HG02973 (cell line): ENCODE measurements around the gene GALNT16.
"Not testable (repeated sequence)": the region's sequence is repeated elsewhere in the genome, so short reads cannot be mapped to it uniquely, and the experiment has no call there.

Experiments
- ATAC-seq: cut with Tn5 transposase; IDR thresholded peaks from one replicate; pipeline ENCODE4 v1.9.1; 2021; ENCODE audit warnings: moderate library complexity; ENCODE audit not compliant: unreplicated experiment

The GALNT16 gene

DNA sequence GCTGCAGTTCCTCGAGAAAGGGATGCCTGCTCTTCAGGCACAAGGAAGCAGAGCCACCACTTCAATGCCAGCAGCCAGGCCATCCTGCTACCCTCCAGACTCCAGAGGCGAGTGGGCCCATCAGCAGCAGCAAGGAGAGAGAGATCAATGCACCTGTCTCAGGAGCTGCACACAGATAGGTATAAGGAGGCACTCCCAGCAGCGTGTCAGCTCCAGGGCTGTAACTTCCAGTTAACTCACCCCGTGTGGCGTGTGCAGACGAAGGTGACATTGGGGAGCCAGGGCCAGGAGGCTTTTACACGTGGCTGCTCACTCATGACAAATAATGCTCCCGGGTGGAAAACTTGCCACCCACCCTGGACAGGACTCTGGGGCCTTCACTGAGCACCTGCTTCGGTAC lies 24.2 kb downstream of the GALNT16 start:
- no peak for ATAC-seq

DNA sequence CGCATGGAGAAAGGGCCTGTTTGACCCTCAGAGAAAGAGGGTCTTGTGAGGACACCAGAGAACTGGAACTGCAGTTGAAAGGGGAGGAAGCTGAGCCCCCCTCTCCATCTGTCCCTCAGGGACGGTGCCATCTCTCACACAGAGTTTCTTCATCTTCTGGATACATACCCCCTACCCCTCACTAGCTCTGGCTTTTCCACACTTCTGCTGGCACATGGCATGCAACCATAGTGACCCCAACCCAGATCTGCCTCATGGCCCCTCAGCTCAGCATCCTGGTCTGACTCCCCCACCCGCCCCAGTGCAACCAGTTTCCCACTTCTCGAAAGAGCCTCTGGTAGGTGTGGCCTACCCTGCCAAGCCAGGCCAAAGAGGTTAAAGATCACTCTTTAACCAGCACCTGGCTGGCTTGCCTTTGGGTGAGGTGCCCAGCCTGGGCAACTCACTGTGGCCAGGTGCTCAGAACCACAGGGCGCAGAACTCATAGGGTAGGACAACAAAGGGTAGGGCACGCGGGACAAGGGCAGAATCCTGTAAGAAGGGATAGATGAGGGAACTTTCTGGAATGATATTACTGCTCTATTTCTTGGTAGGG lies 25.8 kb downstream of the GALNT16 start:
- ATAC-seq, result no peak

DNA sequence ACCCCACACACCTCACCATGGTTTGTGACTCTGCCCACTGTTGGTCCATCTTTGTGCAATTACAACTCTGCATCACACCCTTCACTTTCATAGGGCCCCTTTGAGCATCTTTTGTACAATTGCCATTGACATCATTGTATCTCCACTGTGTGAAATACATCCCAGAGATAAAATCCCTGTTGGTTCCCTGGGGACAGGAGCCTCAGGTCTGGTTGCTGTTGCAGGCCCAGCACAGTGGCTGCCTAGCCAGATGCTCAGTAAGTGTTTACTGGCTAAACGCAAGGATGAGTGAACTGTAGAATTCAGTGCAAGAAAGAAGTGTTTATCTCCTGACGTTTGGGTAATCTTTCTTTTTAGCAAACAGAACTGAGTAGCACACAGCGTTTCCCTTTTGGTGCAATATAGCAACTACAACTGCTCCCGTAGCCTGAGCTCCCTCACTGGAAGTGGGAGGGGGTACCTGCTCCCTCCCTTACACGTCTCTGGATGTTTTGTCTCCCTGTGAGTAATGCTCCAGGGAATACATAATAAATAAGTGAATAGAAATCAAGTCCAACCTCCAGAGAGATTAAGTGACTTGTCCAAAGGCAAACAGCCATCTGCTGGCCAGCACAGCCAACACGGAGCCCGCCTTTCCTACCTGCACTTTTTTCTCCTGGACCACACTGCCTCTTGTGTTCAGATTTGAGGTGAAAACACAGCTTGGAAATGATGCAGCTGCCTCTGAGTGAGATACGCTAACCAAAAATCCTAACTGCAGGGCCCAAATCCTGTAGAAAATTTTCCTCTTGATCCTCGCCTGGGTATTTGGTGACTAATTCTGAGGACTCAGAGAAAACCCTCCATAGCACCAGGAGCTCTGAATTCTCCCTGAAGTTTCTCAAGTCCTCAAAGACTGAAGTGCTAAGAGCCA lies 27.4 kb downstream of the GALNT16 start:
- no peak for ATAC-seq

DNA sequence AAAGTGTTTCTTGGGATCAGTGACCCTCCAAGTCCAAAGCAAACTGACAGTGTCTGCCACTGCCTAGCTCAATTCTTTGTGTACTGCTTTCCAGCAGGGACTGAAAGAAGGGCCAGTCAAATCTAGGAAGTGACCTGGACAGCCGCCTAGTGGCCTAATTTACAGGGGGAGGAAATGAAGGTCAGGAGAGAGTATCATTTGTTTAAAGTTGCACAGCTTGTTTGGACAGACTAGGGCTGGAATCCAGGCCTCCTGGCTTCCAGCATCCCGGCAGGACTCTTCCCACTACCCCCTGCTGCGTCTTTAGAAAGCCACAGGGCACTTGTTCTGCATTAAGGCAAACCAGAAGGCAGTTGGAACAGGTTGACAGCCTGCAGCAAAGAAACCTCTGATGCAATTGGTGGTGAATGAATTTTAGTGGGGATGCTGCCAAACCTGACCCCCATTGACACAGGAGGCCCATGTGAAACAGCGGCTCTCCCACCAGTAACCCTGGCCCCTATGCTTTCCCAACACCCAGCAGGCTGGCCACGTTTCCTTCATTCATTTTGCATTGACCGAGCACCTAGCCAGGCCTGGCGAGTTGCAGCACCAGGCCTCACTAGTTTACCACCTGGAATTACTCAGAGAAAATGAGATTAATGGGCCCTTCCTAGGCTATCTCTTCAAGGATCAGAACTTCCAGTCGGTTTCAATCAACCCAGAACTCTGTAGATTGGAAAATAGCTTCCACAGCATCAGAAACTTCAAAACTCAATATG lies 28.2 kb downstream of the GALNT16 start:
- no peak for ATAC-seq

DNA sequence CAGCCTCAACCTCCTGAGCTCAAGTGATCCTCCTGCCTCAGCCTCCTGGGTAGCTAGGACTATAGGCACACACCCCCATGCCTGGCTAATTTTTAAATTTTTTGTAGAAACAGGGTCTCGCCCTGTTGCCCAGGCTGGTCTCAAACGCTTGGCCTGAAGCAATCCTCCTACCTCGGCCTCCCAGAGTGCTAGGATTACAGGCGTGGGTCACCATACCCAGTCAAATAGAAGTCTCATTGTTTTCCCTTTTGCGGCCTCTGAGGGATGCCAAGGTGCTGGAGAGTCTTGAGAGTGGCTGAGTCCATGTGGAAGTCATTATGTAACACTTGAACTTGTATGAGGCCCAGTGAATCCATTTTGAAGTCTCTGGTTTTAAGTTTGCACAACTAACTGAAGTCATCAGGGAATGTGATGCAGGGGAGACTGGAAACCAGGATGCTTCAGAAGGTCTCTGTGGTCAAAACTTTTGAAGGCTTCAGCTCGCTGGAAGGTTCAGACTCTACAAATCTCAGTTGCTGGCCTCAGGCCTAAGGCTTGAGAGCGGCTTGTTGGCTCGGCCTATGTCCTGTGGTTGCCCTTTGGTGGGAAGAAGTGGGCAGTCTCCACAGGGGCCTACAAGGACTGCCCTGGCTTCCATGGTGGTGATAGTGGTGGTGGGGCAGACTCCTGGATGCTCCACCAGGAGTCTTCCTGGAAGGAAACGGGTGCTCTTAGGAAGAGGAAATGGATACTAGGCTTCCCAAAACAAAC lies 29.2 kb downstream of the GALNT16 start:
- no peak for ATAC-seq

DNA sequence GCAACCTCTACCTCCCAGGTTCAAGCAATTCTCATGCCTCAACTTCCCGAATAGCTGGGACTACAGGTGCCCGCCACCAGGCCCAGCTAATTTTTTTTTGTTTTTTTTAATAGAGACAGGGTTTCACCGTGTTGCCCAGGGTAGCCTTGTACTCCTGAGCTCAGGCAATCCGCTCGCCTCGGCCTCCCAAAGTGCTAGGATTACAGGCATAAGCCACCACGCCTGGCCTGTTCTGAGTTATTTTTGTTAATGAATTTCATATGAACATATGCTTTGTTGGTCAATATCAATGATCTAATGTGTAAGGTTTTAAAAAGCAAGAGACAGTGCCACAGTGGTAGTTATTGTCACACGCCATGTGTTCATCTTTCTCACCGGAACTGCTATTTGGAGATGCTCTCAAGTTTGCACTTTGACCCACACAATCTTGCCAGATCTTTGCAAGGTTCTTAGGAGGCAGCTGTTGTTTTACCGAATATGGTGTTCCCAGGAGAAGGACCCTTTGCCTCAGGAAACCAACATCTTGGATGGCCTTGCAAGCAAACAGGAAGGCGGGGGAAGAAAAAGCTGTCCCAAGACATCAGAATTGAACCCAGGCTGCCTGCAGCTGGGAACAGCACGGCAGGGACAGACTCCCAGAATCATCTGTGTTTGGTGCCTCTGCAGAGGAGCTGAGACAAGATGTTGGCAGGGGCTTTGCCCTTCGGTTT lies 30.0 kb downstream of the GALNT16 start:
- no peak for ATAC-seq

DNA sequence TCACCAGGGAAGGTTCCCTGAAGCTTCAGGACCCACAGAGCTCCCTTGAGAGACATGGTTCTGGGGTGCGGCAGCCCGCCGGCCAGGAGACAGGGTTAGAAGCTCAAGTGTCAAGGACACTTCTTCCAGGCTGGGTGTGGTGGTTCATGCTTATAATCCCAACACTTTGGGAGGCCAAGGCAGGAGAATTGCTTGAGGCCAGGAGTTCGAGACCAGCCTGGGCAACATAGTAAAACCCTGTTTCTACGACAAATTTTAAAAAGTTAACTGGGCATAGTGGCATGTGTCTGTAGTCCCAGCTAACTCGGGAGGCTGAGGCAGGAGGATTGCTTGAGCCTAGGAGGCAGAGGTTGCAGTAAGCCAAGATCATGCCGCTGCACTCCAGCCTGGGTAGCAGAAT lies 30.9 kb downstream of the GALNT16 start:
- not testable (repeated sequence) for ATAC-seq

DNA sequence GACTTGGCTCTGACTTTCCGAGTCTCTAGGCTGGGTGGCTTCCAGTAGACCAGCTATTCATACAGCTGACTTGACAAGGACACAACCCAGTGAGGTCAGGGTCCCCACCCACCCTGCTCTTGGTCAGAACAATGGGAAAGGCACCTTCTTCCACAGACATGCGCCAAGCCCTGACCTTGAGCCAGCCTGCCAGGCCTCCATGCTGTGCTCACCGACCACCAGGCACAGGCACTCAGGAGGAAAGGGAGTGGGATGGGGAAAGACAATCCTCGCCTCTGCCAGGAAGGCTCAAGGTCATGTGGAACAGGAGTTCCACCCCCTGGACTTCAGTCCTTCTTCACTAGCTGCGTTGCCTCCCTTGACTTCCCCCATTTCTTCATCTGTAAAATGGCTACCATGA lies 31.4 kb downstream of the GALNT16 start:
- ATAC-seq, result no peak

DNA sequence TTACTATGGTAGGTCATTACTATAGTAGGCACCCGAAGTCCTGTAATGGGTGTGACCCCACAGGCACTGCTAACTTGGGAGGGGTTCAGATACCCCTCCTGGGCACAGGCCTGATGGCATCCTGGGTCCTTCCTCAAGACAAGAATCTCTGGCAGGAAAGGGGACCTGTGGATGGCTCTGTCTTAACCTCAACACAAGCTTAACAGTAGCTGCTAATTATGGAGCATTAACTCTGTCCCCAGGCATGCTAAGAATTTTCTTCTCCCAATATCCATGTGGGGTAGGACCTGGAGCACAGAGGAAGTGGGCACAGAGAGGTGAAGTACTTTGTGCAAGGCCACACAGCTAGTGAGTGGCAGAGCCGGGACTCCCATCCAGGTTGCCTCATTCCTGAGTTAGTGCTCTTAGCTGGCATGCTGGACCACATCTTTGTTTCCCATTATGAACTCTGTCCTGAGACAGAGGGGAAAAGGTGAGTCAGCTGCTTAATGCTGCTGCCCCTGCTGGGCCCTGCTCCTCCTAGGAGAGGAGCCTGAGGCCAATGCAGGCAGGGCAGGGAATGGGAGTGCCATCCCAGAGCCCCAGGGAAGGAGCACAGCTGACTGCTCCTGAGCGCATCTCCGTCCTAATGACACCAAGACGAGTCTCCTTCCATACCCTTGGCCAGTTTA lies 32.1 kb downstream of the GALNT16 start:
- no peak for ATAC-seq

DNA sequence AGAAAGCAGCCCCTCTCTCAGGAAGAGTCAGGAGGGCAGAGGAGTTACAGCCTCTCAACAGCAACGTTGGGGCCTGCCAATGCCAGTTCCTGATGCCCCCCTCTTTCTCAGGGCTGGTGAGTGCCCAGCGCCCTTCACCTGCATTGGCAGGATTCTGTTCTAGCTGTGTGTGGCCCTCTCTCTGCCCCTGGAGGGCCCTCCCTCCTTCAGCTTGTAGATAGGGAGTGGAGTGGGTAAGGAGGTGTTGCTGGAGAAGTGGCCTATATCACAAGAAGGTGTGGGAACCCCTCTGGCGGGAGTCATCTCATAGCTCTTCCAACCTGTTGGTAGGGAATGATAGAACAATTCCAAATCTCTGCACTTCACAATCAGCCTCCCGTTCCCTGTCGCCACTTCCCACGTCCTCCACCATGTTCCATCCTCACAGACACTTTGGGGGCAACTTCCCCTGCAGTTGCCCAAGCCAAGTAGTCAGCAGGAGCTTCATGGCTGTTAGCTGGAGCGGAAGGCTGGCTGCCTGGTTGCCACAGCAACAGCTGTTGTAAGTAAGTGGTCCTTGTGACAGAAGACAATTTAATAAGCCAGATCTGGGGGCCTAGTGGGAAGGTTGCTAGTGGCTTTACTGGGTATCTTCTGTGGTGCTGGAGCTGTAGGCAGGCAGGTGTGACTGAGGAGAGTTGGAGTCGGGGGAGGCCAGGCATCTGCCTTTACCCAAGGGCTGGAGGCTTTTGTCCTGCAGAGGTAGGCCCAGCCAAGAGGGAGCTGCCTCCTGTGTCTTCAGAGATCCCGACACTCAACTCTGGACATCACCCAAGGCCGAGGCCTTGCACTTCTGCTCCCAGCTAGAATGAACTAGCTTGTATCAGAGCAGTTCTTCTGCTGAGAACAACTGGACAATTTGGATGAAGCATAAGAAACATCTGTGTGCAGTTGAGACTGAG lies 38.4 kb downstream of the GALNT16 start:
- ATAC-seq, result no peak

DNA sequence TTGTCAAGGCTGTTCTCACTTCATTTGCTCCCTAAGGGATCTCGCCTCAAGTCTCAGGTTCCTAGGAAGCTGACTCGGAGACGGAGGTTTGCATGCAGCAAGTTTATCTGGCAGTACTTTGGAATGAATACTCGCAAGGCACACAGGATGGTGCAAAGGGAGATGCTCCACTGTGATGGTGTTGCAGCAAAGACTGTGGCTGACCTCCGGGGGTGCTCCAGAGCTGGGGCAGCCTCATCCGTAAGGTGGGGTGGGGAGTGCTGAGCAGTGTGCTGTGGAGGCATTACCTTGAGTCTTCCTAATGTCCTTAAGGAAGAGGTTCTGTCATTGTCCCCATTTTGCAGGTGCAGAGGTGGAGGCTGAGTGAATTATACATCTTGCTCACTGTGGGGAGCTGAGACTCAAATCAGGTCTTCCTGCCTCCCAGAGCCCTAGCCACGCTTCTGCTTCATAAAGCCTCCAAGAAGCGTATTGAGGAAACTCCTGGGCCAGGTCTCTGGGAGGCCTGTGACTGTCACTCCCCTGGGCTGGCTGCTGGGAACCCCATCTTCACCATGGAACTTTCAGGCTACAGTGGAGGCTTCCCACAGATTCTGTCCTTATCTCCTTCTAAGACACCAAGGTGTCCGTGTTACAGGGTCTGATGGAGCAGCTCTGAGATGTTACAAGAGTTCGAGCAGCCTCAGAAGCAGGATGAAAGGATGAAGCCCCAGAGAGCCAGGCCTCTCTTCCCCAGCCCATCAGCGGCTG lies 39.5 kb downstream of the GALNT16 start:
- no peak for ATAC-seq

DNA sequence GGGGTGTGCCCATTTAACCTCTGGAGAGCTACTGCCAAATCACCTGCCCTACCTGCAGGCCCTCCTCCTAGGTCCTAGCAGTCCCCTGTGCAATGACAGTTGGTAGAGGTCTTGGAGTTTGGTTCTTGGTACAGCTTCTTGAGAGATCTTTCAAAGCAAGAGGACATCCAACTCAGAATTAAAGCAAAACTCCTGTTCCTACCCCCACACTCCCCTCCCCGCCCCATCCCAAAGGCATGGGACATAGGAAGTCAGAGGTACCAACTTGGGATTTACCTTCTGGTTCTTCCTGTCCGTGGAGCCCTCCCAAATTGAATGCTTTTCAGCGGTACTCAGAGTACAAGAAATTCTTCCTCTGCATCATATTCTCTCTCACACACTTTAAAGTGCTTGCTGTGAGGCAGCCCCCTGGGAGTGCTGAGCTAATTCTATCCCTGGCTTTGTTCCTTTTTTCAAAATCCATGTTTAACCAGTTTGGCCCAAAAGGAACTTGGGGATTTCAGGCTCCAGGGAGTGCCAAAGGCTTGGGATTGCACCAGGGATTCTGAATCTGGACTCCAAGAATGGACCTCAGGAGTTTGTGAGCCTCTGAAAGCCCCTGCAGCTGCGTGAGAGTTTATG lies 40.8 kb downstream of the GALNT16 start:
- no peak for ATAC-seq

DNA sequence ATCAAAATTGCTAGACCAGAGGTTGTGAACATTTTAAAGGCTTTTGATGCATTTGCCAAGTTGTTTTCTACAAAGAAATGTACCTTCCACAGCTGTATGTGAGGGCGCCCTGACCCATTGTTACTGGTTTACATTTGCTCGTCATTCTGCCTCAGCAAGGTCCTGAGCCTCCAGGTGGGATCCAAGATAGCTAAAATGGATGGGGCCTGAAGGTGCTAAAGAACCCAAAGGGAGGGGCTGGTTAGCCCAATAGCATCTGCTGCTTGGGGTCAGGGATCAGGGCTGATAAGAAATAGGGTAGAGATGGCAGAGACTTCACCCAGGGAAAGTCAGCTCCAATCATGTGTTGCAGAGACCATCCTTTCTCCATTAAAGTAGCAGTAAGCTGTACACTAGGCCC lies 43.1 kb downstream of the GALNT16 start:
- no peak for ATAC-seq

DNA sequence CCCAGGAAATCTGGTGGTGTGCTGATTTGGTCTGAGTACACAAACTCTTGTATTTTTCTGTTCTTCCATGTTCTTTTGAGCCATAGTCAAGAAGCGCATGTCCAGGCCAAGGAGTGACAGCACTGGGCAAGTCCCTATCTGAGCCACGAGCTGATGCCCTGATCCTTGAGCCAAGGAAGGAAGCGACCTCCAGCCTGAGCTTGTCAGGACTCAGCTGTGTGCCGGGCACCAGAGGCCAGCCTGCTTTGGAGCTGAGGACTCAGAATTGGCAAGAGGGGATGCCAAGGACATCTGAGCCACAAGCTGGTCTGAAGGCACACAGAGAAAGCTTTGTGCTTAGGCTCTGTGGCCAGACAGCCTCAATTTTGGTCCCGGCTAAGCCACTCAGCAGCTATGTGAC lies 52.6 kb downstream of the GALNT16 start:
- ATAC-seq, result no peak

DNA sequence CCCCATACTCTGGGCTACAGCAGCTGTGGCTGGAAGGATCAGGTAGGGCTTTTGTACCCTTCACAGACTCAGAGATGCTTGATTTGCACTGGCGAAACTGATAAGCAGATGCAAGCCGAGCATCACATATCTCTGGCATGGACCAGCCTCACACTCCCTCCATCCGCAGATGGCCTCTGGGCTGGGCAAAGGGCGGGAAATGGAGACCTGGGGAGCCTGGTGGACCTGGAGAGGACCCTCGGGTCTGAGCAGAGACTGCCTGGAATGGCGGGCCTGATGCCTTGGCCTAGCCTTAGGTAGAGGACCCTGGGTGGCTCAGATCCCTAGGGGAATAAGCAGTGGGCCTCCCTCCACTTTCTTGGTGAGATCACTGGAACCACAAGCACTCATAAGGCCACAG lies 53.2 kb downstream of the GALNT16 start:
- no peak for ATAC-seq

DNA sequence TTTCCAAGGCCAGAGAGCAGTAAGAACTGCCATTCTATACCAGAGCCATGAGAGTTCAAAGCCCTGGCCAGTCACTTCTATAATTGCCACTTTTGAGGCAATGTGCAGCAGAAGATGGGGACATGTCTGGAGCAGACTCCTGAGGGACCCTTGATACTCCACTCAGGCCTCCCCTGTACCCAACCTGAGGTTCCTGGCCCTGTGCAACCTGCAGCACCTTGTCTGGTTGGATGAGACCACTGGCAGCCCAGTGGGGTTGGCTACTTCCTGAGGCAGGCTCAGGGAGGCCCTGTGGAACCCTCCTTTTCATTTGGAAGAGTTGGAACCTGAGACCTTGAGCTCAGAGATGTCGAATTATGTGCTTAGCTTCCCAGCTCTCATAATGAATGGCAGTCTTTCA lies 54.4 kb downstream of the GALNT16 start:
- no peak for ATAC-seq

DNA sequence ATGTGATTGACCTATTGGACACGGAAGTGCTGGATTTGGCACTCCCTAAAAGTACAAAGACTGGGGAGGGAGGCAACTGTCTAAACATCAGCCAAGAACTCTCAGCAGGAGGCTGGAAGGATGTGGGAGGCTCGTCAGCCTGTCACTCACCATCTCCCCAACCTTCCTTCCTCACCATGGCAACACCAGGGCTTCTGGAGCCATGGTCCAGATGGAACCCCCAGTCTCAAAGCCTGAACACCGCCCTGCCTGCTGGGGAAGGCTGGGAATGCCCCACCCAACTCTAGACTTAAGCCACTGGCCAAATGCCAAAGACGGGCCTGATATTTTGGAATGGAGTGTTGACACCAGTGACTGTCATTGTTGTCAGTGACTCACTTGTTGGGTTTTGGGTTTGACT lies 55.3 kb downstream of the GALNT16 start:
- no peak for ATAC-seq
